GM12865 (cell line): ENCODE data around the gene SLC7A8.
"Not testable (repeated sequence)": the region's sequence is repeated elsewhere in the genome, so short reads cannot be mapped to it uniquely, and the experiment has no call there.

Experiments
- DNase-seq: peaks from one replicate; pipeline ENCODE4 v3.0.0; 2010; ENCODE audit warnings: low read depth
- H3K4me3 ChIP-seq: 2 replicates; pipeline ENCODE4 v1.5.1; 2011; ENCODE audit warnings: mild to moderate bottlenecking, low read depth, low read length, control low read depth
- CTCF ChIP-seq: IDR thresholded peaks from 2 replicates; pipeline ENCODE4 v1.5.1; 2011; ENCODE audit warnings: low read length, control low read depth, low read depth, inconsistent platforms; ENCODE audit not compliant: insufficient read depth; ENCODE audit errors: missing control alignments

Gene SLC7A8

DNA sequence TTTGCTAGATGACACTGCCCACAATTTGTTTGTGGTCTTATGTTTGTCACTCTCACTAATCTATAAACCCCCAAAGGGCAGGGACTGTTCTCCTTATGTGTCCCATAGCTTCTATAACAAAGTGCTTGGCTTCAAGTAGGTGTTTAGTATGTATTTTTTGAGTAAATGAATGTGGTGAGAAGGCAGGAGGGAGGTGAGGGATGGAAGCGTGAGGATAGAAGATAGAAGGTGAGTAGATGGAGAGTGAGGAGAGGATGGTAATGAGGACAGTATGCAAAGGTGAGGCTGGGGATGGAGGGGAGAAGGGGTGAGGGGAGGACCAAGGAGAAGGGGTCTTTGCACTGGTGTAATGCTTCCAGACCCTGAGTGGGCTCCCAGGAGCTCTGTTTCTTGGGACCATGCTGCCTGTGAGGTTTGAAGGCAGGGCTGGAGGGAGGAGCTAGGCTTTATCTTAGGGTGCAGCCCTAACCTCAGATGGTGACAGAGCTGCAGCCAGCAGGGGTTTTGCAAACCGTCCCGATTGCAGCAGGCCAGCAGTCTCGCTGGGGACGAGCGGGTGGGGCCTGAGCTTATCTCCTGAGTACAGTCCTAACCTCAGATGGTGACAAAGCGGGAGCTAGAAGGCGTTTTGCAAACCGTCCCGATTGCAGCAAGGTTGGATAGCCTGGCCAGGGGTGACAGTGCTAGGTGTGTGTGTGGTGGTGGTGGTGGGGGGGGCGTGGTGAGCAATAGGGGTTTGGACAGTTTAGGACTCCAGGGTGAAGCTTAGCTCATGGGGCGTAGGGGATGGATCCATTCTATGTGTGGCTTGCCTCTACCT, 70.9 kb downstream of the SLC7A8 start:
- no peak for DNase-seq
- no peak overlapping the region for H3K4me3 ChIP-seq
- TF ChIP-seq CTCF, result no peak

GRCh38 chr14:23110579-23111365, 72.7 kb downstream of the SLC7A8 start:
- no peak for DNase-seq
- no peak overlapping the region for H3K4me3 ChIP-seq
- TF ChIP-seq CTCF, result no peak

DNA sequence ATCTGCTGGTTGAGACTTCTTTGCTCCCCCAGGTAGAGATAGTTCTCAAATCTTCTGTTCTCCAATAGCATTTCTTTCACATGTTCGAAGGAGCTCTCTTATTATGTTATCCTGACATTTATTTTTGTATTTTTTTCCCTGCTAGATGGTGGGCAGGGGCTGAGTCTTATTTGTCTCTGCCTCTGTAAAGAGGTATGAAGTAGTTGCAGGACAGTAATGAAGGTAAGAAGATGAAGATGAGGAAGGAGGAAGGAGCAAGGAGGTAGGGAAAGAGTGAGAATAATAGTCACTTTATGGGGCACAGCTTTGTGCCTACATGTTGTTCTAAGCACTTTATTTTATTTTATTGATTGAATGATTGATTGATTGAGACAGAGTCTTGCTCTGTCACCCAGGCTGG, 73.7 kb downstream of the SLC7A8 start:
- no peak overlapping the region for H3K4me3 ChIP-seq
- no peak for DNase-seq
- no peak for TF ChIP-seq CTCF

GRCh38 chr14:23108169-23108568, 75.3 kb downstream of the SLC7A8 start:
- not testable (repeated sequence) for H3K4me3 ChIP-seq

DNA sequence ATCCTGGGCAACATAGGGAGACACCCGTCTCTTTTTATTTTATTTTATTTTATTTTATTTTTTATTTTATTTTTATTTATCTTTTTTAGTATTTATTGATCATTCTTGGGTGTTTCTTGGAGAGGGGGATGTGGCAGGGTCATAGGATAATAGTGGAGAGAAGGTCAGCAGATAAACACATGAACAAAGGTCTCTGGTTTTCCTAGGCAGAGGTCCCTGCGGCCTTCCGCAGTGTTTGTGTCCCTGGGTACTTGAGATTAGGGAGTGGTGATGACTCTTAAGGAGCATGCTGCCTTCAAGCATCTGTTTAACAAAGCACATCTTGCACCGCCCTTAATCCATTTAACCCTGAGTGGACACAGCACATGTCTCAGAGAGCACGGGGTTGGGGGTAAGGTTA, 75.8 kb downstream of the SLC7A8 start:
- not testable (repeated sequence) for DNase-seq, H3K4me3 ChIP-seq

More at GRCh38 chr14:23108169-23108568, 75.3 kb downstream of the SLC7A8 start:
- DNase-seq, result not testable (repeated sequence)

GRCh38 chr14:23106747-23107045, 76.8 kb downstream of the SLC7A8 start:
- no peak for DNase-seq
- TF ChIP-seq CTCF, result no peak
- H3K4me3 ChIP-seq, result no peak overlapping the region

DNA sequence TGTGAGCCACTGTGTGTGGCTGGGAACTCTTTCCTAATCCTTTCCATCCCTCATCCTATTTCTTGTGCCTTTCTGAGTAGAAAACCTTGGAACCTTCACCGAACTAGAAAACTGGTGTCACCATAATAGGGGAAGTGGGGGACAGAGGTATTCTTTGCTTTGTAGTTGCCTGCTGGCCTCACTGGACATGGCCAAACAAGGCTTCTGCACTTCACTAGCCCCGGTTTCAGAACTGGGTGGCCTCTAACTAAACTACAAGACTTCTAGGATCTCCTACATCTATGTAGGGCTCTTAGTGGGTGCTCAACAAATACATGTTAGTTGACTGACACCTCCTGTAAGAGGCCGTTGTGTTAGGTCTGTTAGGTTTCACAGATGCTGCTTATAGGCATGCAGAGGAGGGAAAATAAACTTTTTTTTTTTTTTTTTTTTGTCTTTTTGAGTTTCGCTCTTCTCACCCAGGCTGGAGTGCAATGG, 78.1 kb downstream of the SLC7A8 start:
- no peak overlapping the region for H3K4me3 ChIP-seq
- DNase-seq, result no peak
- no peak for TF ChIP-seq CTCF
